Left hindlimb (tissue), 1 donor: ENCODE results near the gene DPP6.

Experiments used
- DNase-seq: peaks from one replicate; pipeline ENCODE4 v3.0.0-alpha.2; 2018

Gene DPP6

DNA sequence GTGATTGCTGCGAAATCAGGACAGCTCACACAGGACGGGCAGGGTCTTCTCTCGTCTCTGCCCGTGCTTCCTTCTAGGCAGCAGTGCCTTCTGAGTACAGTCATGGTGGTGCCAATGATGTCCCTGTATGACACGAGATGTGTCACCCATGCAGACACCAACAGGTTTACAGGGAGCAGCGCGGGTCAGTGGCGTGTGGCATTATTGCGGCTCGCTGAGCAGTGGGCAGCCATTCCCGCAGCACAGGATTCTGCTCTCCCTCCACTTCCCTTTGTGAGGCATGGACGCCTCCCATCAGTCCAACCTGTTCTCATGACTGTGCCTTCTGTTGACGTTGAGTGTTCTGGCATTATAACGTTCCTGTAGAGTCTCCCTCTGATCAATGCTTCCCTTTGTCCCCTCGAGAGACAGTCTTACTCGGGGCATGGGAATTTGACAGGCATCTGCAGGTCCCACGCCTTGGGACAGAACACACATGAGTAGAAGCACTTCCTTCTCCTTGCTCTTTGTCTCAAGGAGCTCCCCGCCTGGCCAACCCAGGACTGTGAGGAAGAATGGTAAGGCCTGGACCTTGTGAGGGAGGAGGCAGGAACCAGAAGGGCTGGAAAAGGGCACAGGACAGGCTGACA lies 731.2 kb downstream of the DPP6 start:
- DNase-seq, result no peak

DNA sequence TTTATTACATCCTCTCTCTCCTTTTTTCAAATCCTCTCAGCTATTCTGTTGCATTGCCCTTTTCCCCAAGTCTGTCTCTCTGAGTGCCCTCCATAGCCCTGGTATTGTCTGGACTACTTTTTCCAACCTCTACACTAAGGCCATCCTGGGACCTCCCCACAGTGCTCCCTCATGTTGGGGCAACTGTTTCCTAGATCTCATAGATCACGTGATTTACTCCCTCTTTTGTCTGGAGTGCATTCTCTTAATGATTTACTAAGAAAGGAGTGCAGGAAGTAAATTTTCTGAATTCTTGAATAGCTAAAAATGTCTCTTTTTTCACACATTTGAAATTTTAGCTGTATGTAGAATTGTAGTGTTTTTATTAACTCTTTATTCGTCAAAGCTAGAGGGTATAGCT lies 733.7 kb downstream of the DPP6 start:
- no peak for DNase-seq

DNA sequence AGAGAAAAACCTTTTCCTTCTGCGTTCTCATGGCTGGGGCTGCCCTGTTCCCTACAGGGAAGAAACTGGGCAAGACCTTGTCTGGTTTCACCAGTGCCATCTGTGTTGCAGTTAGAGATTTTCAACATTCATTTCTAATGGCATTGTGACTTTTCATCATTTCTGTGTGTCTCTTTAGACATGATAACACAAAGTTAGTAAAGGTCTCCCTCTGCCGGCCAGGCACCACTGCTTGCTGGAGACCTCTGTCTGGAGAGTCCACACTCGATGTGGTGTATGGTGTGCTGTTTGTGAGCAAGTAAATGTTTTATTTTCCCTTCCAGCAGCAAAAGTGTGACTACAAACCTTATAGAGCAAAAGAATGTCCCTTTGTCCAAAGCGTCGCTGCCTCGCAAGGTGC lies 737.2 kb downstream of the DPP6 start:
- no peak for DNase-seq

DNA sequence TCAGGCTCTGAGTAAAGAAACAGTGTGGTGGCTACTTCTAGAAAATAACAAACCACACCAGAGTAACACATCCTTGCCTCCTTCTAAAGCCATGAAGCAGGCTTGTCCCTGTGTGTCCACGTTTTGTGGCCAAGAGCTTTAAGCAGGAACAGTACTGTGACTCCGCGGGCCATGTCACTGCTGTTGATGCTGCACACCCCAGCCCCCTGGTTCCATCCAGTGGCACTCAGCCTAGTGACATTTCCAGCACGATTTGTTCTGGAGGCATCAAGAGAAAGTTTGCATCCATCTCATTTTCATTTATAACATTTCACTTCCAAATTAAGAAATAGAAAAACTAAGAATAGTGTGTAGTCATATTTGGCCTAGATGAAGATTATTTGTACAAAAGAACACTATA lies 739.4 kb downstream of the DPP6 start:
- DNase-seq, result no peak

DNA sequence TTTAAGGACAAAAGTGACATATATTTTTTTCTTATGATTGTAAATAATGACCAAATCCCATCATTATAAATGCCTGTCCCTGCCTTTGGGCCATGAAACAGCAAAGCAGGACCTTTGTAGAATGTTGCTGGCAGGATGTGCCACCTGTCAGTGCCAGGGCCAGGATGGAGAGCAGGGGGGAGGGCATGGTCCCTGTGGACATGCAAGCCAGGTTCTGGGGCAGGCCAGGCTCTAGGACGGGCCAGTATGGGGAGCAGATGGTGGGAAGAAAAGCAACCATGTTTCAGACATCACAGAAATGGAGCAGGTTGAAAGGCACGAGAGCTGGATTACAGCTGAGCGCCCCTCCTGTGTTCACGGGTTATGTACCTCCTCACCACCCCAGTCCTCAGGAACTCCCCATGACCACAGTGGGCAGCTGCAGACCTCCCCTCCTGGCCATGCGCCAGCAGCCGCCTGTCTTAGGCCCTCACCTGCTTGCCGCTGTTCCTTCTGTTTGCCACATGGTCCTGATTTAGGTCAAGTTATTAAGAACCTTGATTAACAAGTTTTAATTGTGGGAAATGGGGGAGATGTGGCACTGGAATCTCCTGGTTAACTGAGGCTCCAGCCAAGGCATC lies 740.3 kb downstream of the DPP6 start:
- DNase-seq, result no peak

DNA sequence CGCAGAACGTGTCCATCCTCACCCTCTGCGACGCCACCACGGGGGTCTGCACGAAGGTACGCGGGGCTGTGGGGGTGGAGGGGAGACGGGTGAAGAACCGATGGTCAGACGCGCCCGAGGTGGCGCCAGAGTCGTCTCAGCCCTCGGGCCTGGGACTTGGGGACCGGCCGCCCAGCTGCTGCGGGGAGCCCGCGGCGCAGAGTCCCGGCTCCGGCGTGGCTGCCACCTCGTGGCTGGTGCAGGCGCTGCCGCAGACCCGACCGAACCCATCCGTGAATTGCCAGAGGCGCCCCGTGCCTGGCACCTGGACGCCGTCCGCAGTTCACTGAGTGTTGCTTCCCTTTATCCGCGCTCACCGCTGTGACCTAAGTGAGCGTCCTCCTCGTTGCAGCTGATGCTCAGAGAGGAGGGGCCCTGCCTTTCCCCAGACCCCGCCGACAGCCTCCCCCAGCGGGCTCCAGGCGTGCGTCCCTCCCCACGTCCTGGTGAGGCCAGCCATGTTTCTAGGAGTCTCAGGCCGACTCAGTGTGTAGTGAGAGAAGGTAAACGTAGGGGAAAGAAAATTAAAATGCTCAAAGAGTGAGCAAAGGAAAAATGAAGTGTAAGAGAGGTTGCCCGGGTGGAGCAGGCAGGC lies 742.1 kb downstream of the DPP6 start:
- DNase-seq, result no peak

DNA sequence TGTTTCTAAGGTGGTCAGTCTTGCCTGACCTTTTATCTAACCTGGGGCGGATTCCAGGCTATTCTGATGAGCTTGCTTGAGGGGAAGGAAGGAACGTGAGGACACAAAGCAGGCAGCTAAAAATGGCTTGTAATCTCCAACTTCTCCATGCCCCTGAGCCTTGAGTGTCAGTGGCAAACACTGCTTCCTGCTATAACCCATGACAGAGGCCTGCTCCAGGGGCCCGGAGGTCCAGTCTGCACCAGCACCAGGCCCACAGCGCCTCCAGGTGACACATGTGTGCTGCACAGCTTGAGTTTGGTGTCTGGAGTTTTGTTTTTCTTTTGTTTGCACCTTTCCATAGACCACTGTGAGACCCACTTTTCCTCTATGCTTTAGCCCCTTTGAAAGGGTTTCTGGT lies 742.8 kb downstream of the DPP6 start:
- no peak for DNase-seq

DNA sequence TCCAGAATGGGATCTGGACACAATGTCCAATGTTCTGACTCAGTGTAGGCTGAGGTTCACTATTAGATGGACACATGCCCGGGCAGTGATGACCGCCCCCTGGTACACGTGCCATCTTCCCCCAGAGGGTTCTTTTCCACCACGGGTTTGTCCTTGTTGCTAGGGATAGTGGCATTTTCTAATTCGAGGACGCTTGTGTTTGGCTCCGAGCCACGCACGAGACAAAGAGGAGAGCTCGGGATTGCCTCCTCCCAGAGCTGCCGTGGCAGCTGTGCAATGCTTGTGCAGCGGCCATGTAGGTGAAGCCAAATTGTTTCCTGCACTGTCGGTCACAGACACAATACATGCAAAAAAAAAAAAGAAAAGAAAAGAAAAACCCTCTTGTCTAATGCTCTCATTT lies 743.2 kb downstream of the DPP6 start:
- no peak for DNase-seq

DNA sequence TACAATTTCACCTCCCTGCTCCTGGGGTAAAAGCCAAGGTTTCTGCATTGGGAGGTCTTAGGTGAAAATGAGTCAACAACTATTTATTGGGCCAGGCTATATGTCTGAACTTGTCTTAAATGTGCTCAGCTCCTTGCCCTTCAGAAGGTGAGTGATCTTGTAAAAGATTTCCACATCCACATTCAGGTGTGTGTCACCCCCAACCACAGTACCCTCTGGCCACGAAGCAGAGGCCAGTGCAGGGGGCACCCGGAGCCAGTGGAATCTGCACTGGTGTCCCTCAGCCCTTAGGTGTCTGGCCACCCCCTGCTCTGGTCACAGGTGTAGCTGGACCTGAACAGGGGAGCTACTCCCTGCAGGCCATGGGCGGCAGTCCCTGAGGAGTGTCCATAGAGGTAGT lies 752.3 kb downstream of the DPP6 start:
- DNase-seq, result no peak

DNA sequence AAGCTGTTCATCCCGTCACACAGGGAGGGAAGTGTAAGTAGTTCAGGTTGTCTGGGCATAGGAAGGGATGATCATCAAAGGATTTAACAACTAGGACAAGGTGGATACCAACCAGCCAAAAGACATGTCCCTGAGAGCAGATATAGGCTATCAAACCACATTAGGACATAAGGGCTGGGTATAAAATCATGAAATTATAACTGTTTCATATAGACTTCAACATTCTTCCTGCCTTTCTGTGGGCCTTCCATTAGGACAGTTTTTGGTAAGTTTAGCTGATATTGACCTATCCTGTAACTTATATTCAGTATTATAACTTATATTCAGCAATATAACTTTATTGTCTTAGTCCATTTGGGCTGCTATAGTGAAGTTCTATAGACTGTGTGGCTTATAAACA lies 759.8 kb downstream of the DPP6 start:
- DNase-seq, result no peak

DNA sequence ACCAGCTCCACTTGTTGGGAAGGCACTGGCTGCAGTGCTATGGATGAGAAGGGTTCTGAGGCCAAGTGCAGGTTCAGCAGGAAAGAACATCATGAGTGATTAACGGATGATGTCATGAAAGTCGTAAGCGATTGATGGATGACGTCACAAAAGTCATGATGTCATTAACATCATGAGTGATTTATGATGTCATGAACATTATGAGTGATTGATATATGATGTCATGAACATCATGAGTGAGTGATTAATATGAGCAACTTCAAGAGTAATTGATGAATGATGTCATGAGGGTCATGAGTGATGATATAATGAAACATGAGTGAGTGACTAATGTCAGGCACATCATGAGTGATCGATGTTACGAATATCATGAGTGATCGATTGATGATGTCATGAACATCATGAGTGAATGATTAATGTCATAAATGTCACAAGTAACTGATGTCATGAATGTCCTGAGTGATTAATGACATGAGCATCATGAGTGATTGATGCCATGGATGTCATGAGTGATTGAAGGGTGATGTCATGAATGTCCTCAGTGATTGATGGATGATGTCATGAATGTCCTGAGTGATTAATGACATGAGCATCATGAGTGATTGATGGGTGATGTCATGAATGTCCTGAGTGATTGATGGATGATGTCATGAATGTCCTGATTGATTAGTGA lies 765.2 kb downstream of the DPP6 start:
- DNase-seq, result no peak

DNA sequence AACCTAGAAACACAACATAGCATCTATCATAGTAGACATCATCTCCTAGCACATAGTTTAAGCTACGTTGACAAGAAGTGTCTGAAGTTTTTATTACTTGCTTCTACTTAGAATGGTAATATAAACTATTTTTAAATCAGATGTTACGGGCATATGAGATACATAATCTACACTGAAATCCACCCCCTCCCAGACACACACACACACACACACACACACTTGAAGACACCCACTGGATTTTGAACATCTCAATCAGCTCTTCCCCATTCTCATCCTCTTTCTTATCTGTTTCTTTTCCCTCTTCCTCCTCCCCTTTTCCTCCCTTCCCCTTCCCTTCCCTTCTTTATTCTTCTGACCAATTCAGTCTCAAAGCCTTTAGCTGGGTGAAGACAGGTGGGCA lies 774.8 kb downstream of the DPP6 start:
- DNase-seq, result no peak

DNA sequence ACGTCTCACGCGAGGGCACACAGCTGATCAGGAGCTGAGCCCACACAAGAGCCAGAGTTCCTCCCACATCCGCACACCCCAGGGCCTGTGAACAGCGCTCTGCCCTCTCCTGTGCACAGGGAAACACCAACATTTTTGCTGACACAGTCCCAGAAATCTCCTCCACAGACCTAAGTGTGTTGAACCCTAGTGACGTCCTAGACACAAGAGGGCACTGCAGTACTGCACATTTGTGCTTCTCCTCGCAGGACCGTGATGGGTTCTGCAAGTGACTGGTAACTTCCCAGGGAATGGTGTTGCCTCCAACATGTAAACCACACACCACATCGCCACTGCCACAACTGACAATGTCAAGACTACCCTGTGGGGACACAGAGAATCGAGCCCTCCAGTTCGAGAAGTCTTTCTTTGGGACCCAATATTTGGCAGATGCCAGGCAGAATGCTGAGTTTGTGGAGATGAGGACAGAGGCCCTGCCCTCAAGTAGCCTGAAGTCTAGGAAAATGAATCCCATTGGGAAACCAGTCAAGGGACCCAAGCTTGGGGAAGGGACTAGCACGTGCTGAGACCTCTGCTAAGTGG lies 780.5 kb downstream of the DPP6 start:
- no peak for DNase-seq

DNA sequence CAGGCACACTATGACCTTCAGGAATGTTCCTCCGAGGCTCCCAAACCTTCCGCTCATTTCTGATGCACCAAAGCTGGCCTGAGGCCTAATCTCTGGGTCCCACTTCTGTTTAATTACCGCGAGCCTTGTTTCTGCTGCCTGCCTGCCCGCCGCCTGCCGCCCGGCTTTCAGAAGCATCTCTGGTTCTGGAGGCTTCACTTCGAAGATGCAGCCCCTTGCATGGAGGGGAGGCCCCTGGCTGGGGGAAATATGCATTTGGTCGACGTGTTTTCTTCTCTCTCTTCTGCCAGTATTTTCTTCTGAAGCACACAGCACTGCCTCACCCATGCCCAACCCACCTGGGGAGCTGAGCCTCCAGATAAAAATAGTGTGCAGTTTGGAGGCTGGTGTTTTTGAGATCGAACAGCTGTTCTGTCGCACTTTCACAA lies 783.8 kb downstream of the DPP6 start:
- no peak for DNase-seq

DNA sequence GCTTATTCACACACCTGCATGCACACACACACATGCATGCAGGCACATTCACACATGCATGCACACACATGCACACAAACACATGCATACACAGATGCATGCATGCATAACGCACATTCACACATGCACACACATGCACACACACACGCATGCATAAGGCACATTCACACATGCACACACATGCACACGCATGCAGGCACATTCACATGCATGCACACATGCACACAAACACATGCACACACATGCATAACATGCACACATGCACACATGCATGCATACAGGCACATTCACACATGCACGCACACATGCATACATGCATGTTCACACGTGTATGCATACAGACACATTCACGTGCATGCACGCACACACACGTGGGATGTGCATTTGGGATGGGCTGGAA lies 784.9 kb downstream of the DPP6 start:
- DNase-seq, result no peak

DNA sequence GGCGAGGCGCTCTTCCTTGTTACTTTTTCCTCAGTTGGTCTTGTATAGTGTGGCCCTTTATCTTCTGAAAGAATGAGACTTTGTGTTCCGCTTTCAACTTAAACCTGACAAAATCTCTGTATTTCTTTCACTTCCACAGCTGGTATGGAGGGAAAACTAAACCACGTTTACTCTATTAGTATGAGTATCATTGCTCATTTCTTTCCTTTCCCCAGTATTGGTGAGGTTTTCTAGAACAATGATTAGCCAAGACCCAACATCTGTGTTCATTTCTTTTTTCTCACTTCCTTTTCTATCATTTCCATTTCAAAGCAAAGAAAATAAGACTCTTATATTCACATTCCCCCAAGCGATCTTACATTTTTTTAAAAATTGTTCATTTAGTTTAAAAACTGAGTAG lies 785.4 kb downstream of the DPP6 start:
- no peak for DNase-seq

DNA sequence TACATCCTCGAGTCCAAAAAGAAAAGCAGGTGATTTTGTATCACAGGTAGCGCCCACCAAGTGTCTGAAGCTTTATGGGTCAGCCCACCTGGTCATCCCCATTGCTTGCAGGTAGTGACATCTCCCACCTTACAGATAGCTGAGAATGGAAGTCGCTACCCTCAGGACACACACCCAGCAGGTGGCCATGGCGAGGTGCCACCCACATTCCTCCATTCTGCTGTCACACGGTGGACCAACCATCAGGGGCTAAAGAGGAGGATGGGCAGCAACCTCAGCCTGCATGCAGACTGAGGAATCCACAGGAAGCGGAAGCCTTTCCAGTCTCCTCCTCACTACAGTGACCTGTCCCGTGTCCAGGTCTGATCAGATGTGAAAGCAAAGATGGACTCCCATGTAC lies 787.9 kb downstream of the DPP6 start:
- DNase-seq, result no peak

DNA sequence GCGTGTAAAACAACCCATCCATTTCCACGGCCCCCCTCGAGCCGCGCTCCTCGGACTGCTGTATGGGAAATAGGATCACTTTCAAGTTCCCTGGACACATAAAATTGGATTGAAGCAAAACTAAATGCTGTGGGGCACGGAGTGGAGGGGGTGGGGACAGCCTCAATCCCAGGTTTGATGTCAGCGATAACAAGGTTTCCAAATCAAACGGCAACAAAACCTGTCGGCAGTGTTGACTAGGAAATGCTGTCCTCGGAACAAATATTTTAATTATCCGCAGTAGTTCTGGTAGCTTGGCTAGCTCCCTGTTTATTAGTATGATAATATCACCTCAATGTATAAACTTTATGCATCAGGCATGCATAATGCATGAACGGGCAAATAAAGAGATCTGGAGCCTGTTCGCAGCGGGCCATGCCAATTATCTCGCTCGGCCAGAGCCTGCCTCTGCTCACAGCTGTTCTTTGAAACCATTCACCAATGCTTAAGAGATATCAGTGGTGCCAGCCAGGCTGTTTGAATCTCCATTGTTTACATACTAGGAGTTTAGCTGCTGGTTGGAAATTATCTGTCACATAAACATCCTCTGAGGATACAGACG lies 789.6 kb downstream of the DPP6 start:
- DNase-seq, result no peak

DNA sequence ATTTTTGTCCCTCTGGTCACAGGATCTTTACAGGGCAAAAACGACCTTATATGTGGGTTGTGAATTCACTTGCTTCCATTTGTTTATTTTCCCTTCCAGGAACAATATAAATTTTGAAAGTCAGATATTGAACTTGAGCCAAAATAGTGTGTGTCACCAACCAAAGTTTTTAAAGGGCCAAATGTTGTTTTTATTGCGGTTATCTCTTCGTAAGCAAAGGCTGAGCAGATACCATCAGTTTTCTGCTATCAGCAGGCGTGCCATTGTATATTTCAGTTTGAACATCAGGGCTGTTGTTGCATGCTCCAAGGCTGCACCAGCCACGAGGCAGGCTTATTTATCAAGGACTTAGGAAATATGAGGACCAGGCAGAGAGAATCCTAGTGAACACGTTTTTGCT lies 790.4 kb downstream of the DPP6 start:
- DNase-seq, result no peak

DNA sequence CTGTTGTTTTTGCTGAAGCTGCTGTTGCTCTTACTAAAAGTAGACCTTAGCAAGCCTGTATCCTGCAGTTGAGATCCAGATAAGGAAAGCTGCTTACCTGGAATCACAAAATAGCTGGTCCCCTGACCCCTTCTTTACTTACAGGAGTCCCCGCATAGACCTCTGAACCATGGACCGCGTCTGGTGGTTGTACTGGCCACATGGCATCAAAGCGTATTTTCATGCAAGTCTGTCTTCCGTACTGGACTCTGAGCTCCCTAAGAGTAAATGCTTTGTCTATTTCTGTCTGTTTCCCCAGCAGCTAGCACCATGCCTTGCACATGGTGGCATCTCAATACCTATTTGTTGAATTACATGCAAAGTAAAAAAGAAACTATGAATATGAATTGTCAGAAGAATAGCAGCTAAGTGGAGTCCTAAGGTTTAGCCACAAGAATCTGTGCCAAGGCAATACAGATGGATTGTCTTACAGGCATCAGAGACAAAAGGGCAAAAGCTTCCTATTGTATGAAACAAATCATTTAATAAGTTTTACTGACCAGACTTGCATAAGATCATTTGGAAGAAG lies 791.6 kb downstream of the DPP6 start:
- no peak for DNase-seq

DNA sequence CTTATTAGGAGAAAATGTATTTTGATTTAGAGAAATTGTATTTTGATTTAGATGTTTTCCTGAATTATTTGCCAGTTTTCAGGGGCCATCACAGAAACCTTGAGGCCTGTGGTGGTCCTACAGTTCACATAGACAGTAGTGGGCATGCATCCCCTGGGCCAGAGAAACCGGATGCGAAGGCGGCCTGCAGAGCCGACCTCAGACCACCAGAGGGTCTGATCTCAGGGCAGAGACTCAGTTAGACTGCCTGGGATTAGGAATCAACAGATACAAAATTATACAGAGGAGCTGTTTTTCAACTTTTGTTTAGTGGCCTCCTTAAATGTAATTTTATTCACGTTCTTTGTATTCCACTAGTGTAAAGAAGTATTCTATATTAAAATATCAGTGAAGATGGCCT lies 792.3 kb downstream of the DPP6 start:
- no peak for DNase-seq

DNA sequence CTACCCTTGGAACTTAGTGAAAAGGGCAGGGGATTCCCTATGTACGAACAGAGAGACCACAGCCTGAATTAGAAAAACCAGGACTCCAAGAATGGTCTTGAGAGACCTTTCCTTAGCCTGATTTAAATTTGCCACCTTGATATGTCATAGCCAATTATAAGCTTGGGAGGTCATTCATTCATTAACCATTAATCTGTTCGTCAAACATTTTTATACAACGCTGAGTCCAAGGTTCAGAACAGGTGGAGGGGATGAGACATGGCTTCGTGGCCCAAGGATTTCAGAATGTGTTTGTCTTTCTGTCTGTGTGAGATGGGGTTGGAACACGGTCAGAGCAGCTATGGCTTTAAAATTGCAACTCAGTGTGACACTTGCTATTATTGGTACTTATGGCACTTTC lies 792.8 kb downstream of the DPP6 start:
- DNase-seq, result no peak

DNA sequence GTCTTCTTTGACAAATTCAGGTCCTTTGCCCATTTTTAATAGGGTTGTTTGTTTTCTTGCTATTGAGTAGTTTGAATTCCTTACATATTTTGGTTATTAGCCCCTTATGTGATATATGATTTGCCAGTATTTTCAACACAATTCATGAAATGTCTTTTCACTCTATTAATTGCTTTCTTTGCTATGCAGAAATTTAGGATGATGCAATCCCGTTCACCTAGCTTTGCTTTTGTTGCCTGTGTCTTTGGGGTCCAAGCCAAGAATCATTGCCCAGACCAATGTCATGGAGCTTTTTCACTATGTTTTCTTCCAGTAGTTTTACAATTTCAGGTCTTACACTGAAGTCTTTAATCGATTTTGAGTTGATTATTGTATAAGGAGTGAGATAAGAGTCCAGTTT lies 796.3 kb downstream of the DPP6 start:
- DNase-seq, result no peak
